ENCODE results near the gene IL5RA.

The IL5RA gene

DNA sequence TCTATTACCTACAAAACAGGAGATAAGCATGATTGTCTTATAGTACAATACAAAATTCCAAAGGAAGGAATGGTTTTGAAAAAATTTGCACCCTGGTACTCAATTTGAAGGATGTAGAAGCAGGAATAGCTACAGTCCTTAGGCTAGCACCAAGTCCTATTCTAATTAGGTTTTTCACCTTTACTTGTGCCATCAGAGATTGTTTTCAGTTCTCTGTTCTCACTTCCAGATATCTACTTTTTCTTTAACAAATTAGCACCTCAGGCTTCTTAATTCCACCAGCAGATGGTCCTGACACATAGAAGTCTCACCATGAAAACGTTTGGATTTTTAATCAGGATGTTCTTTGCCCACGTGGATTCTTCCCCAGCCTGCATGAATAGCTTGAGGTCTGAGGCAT is 43.8 kb downstream of the IL5RA start:
- DNase-seq (ENCODE audit: low spot score) = no peak

DNA sequence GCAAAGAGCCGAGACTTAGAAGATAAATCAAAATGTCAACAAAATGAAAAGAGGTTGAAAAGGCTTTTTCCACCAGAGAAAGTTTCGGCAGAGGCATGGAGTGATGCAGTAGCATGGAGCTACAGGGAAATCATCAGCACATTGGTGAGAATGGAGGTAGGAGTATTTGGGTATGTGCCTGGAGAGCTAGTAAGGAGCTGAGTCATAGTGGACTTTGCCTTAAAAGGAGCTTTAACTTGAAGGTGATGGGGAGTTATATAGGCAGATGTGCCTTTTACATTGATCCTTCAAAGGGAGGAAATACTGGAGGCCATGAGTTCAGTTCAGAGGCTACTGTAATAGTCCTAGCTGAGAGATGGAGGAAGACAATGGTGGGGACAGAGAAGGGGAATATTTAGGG is 44.3 kb downstream of the IL5RA start:
- no peak for DNase-seq (ENCODE audit: low spot score)

DNA sequence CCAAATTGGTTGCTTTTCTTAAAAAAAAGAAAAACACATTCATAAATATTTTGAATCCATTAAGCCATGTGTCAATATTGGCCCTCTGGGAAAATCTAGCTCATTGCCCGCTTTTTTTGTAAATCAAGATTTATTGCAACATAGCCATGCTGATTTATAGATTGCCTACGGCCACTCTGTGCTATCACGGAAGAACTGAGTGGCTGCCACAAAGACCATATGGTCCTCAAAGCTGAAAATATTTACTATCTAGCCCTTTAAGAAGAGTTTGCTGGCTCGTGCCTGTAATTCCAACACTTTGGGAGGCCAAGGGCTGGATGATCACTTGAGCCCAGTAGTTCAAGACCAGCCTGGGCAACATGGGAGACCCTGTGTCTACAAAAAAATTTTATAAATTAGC is 45.9 kb downstream of the IL5RA start:
- no peak for DNase-seq (ENCODE audit: low spot score)

DNA sequence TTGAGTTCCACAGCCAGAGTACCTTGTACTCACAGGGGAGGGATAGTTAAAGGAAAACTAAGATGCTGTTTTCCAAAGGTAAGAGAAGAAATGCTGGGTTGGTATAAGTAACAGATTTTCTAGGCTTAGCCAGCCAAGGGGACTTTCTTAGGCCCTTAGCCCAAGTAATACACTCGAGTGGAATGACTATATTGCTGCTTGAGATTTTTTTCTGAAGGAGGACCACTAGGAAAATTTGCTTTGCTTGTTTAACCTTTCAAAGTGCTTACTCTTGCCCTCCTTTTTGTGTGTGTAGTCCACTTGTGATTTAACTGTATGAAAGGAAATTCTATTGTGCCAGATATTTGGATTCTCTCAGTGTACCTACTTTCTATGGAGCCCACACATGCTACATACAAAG is 50.5 kb downstream of the IL5RA start:
- DNase-seq (ENCODE audit: low spot score) = no peak

DNA sequence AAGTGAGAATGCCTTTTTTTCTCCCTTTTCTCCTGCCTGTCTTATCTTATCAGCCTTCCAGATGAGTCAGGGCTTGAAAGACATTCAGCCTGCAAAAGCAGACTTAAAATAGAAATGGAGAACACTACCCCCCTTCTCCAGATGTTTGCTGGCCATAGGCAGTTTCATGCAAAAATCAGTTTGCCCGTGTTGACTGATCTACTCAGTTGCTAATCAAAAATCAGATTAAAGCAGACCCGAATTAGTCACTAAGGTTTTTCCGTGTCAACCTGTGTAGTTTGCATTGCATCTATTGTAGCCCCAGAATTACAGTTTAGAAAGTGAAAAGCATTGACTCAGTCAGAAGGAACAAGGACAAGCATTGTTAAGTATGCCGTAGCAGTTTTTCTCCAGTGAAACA is 56.2 kb downstream of the IL5RA start:
- DNase-seq (ENCODE audit: low spot score) = no peak

DNA sequence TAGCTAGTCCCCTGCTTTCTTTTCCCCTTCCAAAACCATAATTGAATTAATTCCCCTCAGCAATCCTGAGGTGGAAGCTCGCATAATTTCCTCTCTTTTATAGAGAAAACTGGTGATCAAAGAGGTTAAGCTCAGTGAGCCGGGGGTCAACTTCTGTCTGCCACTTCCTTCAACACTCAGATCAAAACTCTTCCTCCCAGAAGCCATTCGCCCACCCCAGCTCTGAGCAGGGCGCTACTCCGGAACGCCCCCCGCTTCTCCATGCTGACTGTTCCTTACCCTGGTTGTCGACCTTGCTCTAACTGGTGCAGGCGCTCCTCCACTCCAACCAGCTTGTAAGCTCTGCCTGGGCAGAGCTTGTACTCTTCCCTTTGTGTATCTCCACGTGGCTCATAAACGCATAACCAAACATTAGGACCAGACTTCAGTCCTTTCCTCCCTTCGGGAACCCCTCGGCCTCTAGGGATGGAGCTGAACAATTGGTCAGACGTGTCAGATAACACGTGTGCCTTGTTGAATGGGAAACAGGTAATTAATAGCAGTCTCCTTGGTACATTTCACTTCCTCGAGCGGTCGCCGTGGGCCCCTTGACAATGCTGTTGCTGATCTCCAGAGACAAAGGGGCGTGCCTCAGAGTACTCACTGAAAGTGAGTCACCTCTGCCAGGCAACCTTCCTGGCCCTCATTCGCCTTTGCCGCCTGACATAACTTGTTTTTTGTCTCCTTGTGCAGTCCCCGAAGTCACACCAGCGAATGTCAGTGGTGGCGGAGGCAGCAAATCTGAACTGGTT is 71.8 kb downstream of the IL5RA start:
- DNase-seq (ENCODE audit: low spot score) = no peak

DNA sequence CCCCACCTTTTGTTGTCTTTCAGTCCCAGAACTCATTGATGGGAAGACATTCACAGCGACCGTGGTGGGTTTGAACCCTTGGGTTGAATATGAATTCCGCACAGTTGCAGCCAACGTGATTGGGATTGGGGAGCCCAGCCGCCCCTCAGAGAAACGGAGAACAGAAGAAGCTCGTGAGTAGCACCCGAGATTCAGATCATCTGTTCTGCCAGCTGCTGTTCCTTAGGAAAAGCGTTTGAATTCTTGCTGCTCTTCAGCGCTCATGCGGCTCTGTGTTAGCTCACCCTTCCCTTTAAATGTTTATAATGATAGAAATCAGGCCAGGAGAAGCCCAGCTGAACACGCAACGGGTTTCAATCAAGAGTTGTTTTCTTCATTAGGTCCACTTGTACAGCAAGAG is 73.0 kb downstream of the IL5RA start:
- no peak for DNase-seq (ENCODE audit: low spot score)

DNA sequence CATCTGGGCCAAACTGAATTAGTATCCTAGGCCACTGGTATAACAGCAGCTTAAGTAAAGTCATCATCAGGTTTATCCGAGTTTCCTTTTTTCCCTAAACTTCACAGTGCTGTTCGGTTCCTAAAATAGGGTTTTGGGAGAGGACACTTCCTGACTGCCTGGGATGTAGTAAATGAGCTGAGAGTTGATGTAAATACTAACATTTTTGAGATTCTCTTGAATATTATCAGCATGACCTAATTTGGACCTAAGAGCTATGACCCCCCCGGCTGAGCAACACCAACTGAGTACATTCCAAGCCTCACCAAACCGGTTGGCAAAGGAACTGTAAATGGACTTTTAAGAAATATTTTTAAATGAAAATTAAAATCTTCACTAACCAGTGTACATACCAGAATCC is 78.8 kb downstream of the IL5RA start:
- DNase-seq (ENCODE audit: low spot score) = no peak

DNA sequence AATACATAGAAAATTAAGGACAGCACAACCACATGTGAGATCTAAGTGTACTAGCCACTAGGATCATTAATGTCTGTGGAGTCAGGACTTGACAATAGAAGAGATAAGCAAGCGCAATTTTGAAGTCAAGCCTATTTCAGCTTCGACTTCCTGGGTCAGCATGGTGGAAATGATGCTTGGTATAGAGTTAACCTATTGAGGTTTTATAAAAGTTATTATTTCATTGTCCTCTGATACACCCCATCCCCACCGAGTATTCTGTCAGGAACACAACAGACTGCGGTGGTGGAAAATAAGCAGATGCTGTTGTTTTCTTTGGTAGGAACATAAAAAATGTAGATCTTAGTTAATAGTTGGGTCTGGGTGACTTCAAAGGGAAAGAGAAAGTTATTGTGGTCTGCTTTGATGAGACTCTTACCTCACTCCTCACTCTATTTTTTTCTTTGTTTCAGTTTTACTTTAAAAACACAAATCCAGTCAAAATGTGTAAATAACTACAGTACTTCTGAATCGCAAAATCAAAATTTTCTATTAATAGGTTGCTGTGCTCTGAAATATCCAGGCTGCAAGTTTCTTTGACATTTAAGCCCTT is 82.1 kb downstream of the IL5RA start:
- DNase-seq (ENCODE audit: low spot score) = no peak

DNA sequence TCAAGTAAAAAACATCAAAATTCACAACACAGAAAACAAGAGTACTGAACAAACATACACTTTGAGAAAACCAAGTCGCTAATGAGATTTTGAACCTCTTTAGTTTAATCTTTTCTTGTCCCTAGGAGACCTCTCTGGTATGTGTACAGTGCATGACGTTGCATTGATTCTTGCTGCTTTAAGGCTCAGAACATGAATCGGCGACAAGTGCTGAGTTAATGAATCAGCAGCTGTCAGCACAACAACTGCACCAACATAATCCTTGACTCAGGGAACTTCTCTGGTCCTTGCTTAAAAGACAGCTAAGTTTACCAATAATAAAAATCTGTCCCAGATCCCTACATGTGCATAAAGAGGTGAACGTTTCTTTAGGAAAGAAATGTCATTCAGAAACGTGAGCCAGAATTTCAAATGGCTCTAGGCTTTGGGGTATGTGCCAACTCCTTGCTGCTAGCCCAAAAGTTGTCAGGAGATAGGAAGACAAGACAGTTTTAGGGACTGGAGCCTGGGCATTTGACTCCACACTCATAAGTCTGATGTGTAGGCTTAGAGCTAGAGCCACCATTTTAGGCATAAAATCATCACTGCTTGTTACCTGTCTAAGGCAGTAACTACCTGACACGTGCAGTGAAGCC is 86.9 kb downstream of the IL5RA start:
- no peak for DNase-seq (ENCODE audit: low spot score)

DNA sequence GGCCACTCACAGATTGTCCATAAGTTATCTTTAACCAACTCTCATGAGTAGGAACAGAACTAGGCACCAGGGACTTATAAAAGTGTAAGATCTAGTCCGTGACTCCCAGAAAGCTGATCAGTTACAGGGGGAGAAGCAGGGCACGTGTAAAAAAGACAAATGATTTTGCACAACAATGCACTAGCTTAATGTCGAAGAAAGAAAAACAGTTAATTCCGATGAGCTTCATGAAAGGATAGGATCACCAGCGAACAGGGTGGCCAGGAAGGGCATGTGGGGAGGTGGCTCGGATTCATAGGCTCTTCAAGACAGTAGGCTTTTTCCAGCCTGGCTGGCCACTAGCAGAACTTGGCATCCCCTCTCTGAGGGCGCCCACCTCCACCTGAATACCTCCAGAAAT is 90.0 kb downstream of the IL5RA start:
- DNase-seq (ENCODE audit: low spot score) = no peak

Measured in HuH-7.5 (cell line).